Measurements from ENCODE around the gene CDH23.

DNA sequence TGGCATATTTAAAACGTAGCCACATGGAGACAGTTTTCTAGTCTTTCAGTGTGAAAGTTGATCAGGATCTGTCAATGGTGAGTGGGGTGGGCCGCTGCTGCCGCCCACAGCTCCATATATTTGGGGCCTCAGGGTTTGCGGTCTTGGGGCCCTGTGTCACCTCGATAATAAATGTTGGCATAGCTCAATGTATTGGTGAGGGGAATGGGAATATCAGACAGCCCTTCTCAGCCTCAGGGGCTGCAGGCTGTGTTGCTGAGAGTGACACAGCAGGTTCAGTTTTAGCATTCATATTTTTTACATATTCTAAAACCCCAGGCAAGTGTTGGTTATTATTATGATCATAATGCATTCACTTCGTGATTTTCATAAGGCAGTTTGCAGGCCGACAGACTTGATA lies 5.3 kb downstream of the CDH23 start:
- TF ChIP-seq RAD21 (conservative IDR thresholded peaks at IDR 0.05) = no peak
- TF ChIP-seq REST (IDR thresholded peaks at IDR 0.05; ENCODE audit: borderline replicate concordance) = no peak
- TF ChIP-seq, protein P1, sequence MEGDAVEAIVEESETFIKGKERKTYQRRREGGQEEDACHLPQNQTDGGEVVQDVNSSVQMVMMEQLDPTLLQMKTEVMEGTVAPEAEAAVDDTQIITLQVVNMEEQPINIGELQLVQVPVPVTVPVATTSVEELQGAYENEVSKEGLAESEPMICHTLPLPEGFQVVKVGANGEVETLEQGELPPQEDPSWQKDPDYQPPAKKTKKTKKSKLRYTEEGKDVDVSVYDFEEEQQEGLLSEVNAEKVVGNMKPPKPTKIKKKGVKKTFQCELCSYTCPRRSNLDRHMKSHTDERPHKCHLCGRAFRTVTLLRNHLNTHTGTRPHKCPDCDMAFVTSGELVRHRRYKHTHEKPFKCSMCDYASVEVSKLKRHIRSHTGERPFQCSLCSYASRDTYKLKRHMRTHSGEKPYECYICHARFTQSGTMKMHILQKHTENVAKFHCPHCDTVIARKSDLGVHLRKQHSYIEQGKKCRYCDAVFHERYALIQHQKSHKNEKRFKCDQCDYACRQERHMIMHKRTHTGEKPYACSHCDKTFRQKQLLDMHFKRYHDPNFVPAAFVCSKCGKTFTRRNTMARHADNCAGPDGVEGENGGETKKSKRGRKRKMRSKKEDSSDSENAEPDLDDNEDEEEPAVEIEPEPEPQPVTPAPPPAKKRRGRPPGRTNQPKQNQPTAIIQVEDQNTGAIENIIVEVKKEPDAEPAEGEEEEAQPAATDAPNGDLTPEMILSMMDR (IDR thresholded peaks at IDR 0.05; ENCODE audit: poor library complexity, severe bottlenecking) = no peak
- TF ChIP-seq TAF1 (IDR thresholded peaks at IDR 0.05; ENCODE audit: low read depth) = no peak
- TF ChIP-seq POLR2AphosphoS5 (IDR thresholded peaks at IDR 0.05) = no peak
- TF ChIP-seq EZH2 (IDR thresholded peaks at IDR 0.05; ENCODE audit: borderline replicate concordance, insufficient read depth, low read length, poor library complexity, severe bottlenecking) = no peak
- TF ChIP-seq SMC3 (conservative IDR thresholded peaks at IDR 0.05; ENCODE audit: poor library complexity) = no peak
- no peak for TF ChIP-seq MXI1 (conservative IDR thresholded peaks at IDR 0.05; ENCODE audit: poor library complexity, severe bottlenecking)
- TF ChIP-seq EP300 (conservative IDR thresholded peaks at IDR 0.05; ENCODE audit: poor library complexity, severe bottlenecking) = no peak

Measured in neural cell (in vitro differentiated cells).